Natural killer cell (primary cell): ENCODE results near the gene OCRL. TPM values are rescaled to one million over a fixed set of nuclear protein-coding genes. Genes with fewer than 3 reads are reported as not detected.

Source experiments
- ATAC-seq, 3 donors: fragments of 150-1000 bp in 2 of 3; fragments of 200-7000 bp in 1 of 3; cut with Tn5 transposase; 1 replicate in 1 of 3; 2 replicates in 2 of 3; pipeline ENCODE4 v1.10.0; 2021; ENCODE audit warnings: mild to moderate bottlenecking in 2 of 3, moderate library complexity in 2 of 3
- DNase-seq, 2 donors: peaks; one replicate each; pipeline versions ENCODE4 v3.0.0 to v3.0.0-alpha.2; 2013 to 2021; ENCODE audit warnings: mixed read lengths in 1 of 2
- H3K27ac ChIP-seq: one replicate; pipeline ENCODE4 v1.5.1; 2013; ENCODE audit warnings: mild to moderate bottlenecking, low read length
- H3K27me3 ChIP-seq: one replicate; pipeline ENCODE4 v1.6.1; 2013; ENCODE audit warnings: low read length; ENCODE audit not compliant: control insufficient read depth, insufficient read depth
- H3K36me3 ChIP-seq: one replicate; pipeline ENCODE4 v1.6.1; 2013; ENCODE audit warnings: low read length; ENCODE audit not compliant: control insufficient read depth, insufficient read depth
- H3K4me1 ChIP-seq: one replicate; pipeline ENCODE4 v1.6.1; 2013; ENCODE audit warnings: low read length; ENCODE audit not compliant: control insufficient read depth, insufficient read depth
- H3K4me3 ChIP-seq: one replicate; pipeline ENCODE4 v1.5.1; 2013; ENCODE audit warnings: low read length
- H3K9me3 ChIP-seq: one replicate; pipeline ENCODE4 v1.6.1; 2013; ENCODE audit warnings: low read length; ENCODE audit not compliant: control insufficient read depth, insufficient read depth
- H3K27ac Mint-ChIP-seq, 2 donors: one replicate each; pipeline ENCODE4 v1.8.0; 2022; ENCODE audit warnings: mild to moderate bottlenecking in 2 of 2, mixed read lengths in 2 of 2, moderate library complexity in 1 of 2
- H3K27me3 Mint-ChIP-seq, 2 donors: one replicate each; pipeline ENCODE4 v1.8.0; 2022; ENCODE audit warnings: low read depth in 2 of 2, mixed read lengths in 2 of 2
- H3K36me3 Mint-ChIP-seq: one replicate; pipeline ENCODE4 v1.8.0; 2022; ENCODE audit warnings: mixed read lengths
- H3K4me1 Mint-ChIP-seq, 2 donors: one replicate each; pipeline ENCODE4 v1.8.0; 2022; ENCODE audit warnings: mixed read lengths in 2 of 2
- H3K4me3 Mint-ChIP-seq: one replicate; pipeline ENCODE4 v1.8.0; 2022; ENCODE audit warnings: mild to moderate bottlenecking, moderate library complexity, mixed read lengths
- H3K9me3 Mint-ChIP-seq, 2 donors: one replicate each; pipeline ENCODE4 v1.8.0; 2022; ENCODE audit warnings: mixed read lengths in 2 of 2
- WGBS: methylation state at CpG from one replicate; pipeline ENCODE4 v1.1.7; 2013; ENCODE audit warnings: missing lambda C conversion rate; ENCODE audit not compliant: insufficient coverage; 5-methylcytosine and 5-hydroxymethylcytosine counted together
- intact Hi-C: fragments of 100-400 bp; cut with micrococcal nuclease; formaldehyde crosslinking; loops from one replicate; pipeline ENCODE4 v1.14.2; 2022
- total RNA-seq, 4 donors: library from RNA; stranded (reverse); fragments of 120-200 nt in 1 of 4; gene quantifications; one replicate each; pipeline versions ENCODE4 v1.2.3 to v1.2.4, GENCODE V29; 2013 to 2022
- TF ChIP-seq, protein P1 (sequence below): fragments of 200-600 bp; IDR thresholded peaks from one replicate; pipeline ENCODE4 v1.8.0; 2022; ENCODE audit warnings: antibody characterized with exemption

OCRL gene
- total RNA-seq, 3 donors from 2014 or later (not counting 1 experiment from before 2014, with no cell fraction given): 1.0 to 2.2 (median 1.8) TPM

GRCh38 chrX:129637217-129638109 is 97.4 kb downstream of the OCRL start:
- H3K4me1 ChIP-seq: peaks cover 9% of the 10 kb centered on the region
- no peak overlapping the region for H3K4me3 ChIP-seq
- no peaks in the 10 kb centered on the region for H3K27me3 ChIP-seq
- H3K9me3 Mint-ChIP-seq: no peaks in the 10 kb centered on the region
- no peaks in the 10 kb centered on the region for H3K36me3 Mint-ChIP-seq
- peak; percentile 87 to 93 (median 90) for ATAC-seq
- intact Hi-C loops: loop anchor here (1.0 kb wide), 3 partner anchors 89 to 186 kb away; no protein-coding TSS in a partner anchor
- no peak overlapping the region for H3K4me3 Mint-ChIP-seq
- H3K4me1 Mint-ChIP-seq: peaks cover 0 to 6% of the 10 kb centered on the region in 2 donors
- no peak overlapping the region for H3K27ac ChIP-seq
- H3K9me3 ChIP-seq: no peaks in the 10 kb centered on the region
- WGBS: 39% methylated on average over 9 of the region's 13 CpGs
- TF ChIP-seq, protein P1, sequence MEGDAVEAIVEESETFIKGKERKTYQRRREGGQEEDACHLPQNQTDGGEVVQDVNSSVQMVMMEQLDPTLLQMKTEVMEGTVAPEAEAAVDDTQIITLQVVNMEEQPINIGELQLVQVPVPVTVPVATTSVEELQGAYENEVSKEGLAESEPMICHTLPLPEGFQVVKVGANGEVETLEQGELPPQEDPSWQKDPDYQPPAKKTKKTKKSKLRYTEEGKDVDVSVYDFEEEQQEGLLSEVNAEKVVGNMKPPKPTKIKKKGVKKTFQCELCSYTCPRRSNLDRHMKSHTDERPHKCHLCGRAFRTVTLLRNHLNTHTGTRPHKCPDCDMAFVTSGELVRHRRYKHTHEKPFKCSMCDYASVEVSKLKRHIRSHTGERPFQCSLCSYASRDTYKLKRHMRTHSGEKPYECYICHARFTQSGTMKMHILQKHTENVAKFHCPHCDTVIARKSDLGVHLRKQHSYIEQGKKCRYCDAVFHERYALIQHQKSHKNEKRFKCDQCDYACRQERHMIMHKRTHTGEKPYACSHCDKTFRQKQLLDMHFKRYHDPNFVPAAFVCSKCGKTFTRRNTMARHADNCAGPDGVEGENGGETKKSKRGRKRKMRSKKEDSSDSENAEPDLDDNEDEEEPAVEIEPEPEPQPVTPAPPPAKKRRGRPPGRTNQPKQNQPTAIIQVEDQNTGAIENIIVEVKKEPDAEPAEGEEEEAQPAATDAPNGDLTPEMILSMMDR: peak; percentile 73
- H3K27me3 Mint-ChIP-seq: no peaks in the 10 kb centered on the region
- peak; percentile 68 to 83 for DNase-seq
- H3K36me3 ChIP-seq: no peaks in the 10 kb centered on the region
- H3K27ac Mint-ChIP-seq: no peak overlapping the region

DNA sequence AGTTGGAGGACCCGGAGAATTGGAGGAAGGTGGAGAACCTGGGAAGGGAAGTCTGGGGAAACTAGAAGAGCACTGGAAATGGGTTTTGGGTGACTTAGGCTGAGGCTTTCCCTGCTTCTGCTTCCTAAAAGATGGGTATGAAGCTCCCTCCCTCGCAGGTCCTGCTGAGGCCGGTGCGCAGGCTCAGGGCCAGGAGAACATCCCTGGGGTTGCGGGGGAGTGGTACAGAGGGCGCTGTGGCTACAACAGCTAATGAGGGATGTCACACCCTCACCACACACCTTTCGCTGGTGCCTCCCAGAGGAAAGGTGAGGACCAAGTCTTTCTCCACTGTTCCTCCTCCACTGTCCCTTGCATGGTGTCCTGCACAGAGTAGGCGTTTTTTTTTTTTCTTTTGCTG is 98.9 kb downstream of the OCRL start:
- DNase-seq (no peak), ATAC-seq (no peak)
- Histone ChIP-seq H3K36me3 (no peaks in the 10 kb centered on the region), H3K27ac (no peak overlapping the region), H3K9me3 (no peaks in the 10 kb centered on the region), H3K4me3 (no peak overlapping the region), H3K4me1 (peaks cover 9% of the 10 kb centered on the region), H3K27me3 (no peaks in the 10 kb centered on the region)
- WGBS: 93% methylated on average over 5 of the region's 8 CpGs
- Mint-ChIP-seq H3K4me3 (no peak overlapping the region), H3K27ac (no peak overlapping the region), H3K36me3 (no peaks in the 10 kb centered on the region), H3K27me3 (no peaks in the 10 kb centered on the region), H3K9me3 (no peaks in the 10 kb centered on the region), H3K4me1 (peaks cover 0 to 6% of the 10 kb centered on the region in 2 donors)
- intact Hi-C loops: no loop called here
- TF ChIP-seq, protein P1: no peak

- Mint-ChIP-seq H3K36me3 (no peaks in the 10 kb centered on the region), H3K27me3 (no peaks in the 10 kb centered on the region), H3K27ac (no peak overlapping the region), H3K9me3 (no peaks in the 10 kb centered on the region), H3K4me1 (peaks cover 0 to 6% of the 10 kb centered on the region in 2 donors), H3K4me3 (no peak overlapping the region)
- DNase-seq (no peak), ATAC-seq (no peak)
- Histone ChIP-seq H3K36me3 (no peaks in the 10 kb centered on the region), H3K27me3 (no peaks in the 10 kb centered on the region), H3K27ac (no peak overlapping the region), H3K9me3 (no peaks in the 10 kb centered on the region), H3K4me3 (no peak overlapping the region), H3K4me1 (peaks cover 9% of the 10 kb centered on the region)
- WGBS: 75% methylated on average over 1 of the region's 1 CpG
- TF ChIP-seq, protein P1: no peak
- intact Hi-C loops: no loop called here
Measured at GRCh38 chrX:129640737-129641136, 100.7 kb downstream of the OCRL start.
